HEK293 (cell line): ENCODE measurements around the gene DHRS7B.
A peak's percentile ranks its signal among the peaks of the same experiment; 100 is the strongest.

Experiments
- CTCF ChIA-PET: fragments of 350-600 bp; formaldehyde crosslinking; extraction: SDS; loops from one replicate; lab custom pipeline; 2021; ENCODE audit warnings: antibody characterized with exemption; lab: Yijun Ruan, JAX
- POLR2A ChIA-PET: fragments of 300-600 bp; formaldehyde crosslinking; extraction: SDS; loops from one replicate; lab custom pipeline; 2020; ENCODE audit warnings: antibody characterized with exemption, inconsistent platforms; lab: Yijun Ruan, JAX
- H3K27ac ChIP-seq: fragments of 200-500 bp; sonication (Bioruptor generic); 2 replicates; pipeline ENCODE4 v1.5.1; 2014; ENCODE audit warnings: low read depth, low read length, control low read depth, inconsistent platforms; ENCODE audit errors: extremely low read depth
- H3K36me3 ChIP-seq, 2 experiments: fragments of 200-500 bp in 1 of 2; sonication (Bioruptor generic) in 1 of 2; 1 replicate in 1 of 2; 2 replicates in 1 of 2; pipeline ENCODE4 v1.5.1; 2014 to 2017; ENCODE audit warnings: inconsistent platforms in 2 of 2, low read length in 2 of 2; ENCODE audit not compliant: control insufficient read depth in 2 of 2, insufficient read depth in 1 of 2
- H3K4me1 ChIP-seq: fragments of 200-500 bp; sonication (Bioruptor generic); 2 replicates; pipeline ENCODE4 v1.5.1; 2014; ENCODE audit warnings: mild to moderate bottlenecking, low read length, inconsistent platforms; ENCODE audit not compliant: control insufficient read depth, insufficient read depth
- H3K4me3 ChIP-seq: 2 replicates; pipeline ENCODE4 v1.5.1; 2011; ENCODE audit warnings: low read depth, mild to moderate bottlenecking, control low read depth, low read length, moderate library complexity
- H3K9me3 ChIP-seq: fragments of 200-500 bp; sonication (Bioruptor generic); 2 replicates; pipeline ENCODE4 v1.5.1; 2014; ENCODE audit warnings: low read depth, low read length, inconsistent platforms; ENCODE audit not compliant: control insufficient read depth, insufficient read depth
- MEIS1 ChIP-seq: sonication (generic); formaldehyde crosslinking; IDR thresholded peaks from 2 replicates; pipeline ENCODE4 v1.8.1; 2022; ENCODE audit warnings: missing genetic modification reagents, mild to moderate bottlenecking, borderline replicate concordance
- PRDM1 ChIP-seq: fragments of 450-650 bp; formaldehyde crosslinking; IDR thresholded peaks from 2 replicates; pipeline ENCODE4; 2016; ENCODE audit warnings: missing biosample characterization, missing genetic modification characterization
- ZBTB17 ChIP-seq: fragments of 450-650 bp; formaldehyde crosslinking; IDR thresholded peaks from 2 replicates; pipeline ENCODE4 v1.5.1; 2016; ENCODE audit warnings: missing biosample characterization, missing genetic modification characterization
- ZBTB7A ChIP-seq: fragments of 450-650 bp; formaldehyde crosslinking; IDR thresholded peaks from 2 replicates; pipeline ENCODE4 v1.5.1; 2016; ENCODE audit warnings: low read depth, missing biosample characterization, missing genetic modification characterization
- ZNF311 ChIP-seq: fragments of 450-650 bp; formaldehyde crosslinking; IDR thresholded peaks from 2 replicates; pipeline ENCODE4 v1.5.1; 2017; ENCODE audit warnings: missing biosample characterization, missing genetic modification characterization, borderline replicate concordance
- ZNF548 ChIP-seq: fragments of 450-650 bp; formaldehyde crosslinking; IDR thresholded peaks from 2 replicates; pipeline ENCODE4 v1.5.1; 2016; ENCODE audit warnings: missing biosample characterization, missing genetic modification characterization
- ZNF555 ChIP-seq: fragments of 450-650 bp; formaldehyde crosslinking; conservative IDR thresholded peaks from 2 replicates; pipeline ENCODE4 v1.5.1; 2017; ENCODE audit warnings: missing biosample characterization, mild to moderate bottlenecking, missing genetic modification characterization, inconsistent platforms
- ZNF585B ChIP-seq: fragments of 450-650 bp; formaldehyde crosslinking; IDR thresholded peaks from 2 replicates; pipeline ENCODE4 v1.5.1; 2016; ENCODE audit warnings: missing biosample characterization, missing genetic modification characterization
- TF ChIP-seq, protein P1 (sequence below): fragments of 450-650 bp; formaldehyde crosslinking; IDR thresholded peaks from 2 replicates; pipeline ENCODE4 v1.5.1; 2016; ENCODE audit warnings: missing biosample characterization, missing genetic modification characterization
- TF ChIP-seq, protein P2 (sequence below): fragments of 450-650 bp; formaldehyde crosslinking; IDR thresholded peaks from 2 replicates; pipeline ENCODE4 v1.5.1; 2016; ENCODE audit warnings: missing biosample characterization, missing genetic modification characterization
- TF ChIP-seq, protein P3 (sequence below): fragments of 450-650 bp; formaldehyde crosslinking; IDR thresholded peaks from 2 replicates; pipeline ENCODE4 v1.5.1; 2016; ENCODE audit warnings: missing biosample characterization, missing genetic modification characterization
- TF ChIP-seq, protein P4 (sequence below): fragments of 450-650 bp; formaldehyde crosslinking; IDR thresholded peaks from 2 replicates; pipeline ENCODE4 v1.5.1; 2016; ENCODE audit warnings: missing biosample characterization, missing genetic modification characterization
- TF ChIP-seq, protein P5 (sequence below): fragments of 450-650 bp; IDR thresholded peaks from 2 replicates; pipeline ENCODE4 v1.5.1; 2018; ENCODE audit warnings: missing biosample characterization, mild to moderate bottlenecking, missing genetic modification characterization
- TF ChIP-seq, protein P6 (sequence below): fragments of 450-650 bp; formaldehyde crosslinking; IDR thresholded peaks from 2 replicates; pipeline ENCODE4 v1.5.1; 2016; ENCODE audit warnings: missing biosample characterization, missing genetic modification characterization, low read depth
- TF ChIP-seq, protein P7 (sequence below): fragments of 450-650 bp; IDR thresholded peaks from 2 replicates; pipeline ENCODE4 v1.5.1; 2018; ENCODE audit warnings: missing biosample characterization, missing genetic modification characterization
- TF ChIP-seq, protein P8 (sequence below): fragments of 450-650 bp; formaldehyde crosslinking; IDR thresholded peaks from 2 replicates; pipeline ENCODE4 v1.5.1; 2016; ENCODE audit warnings: missing biosample characterization, missing genetic modification characterization
- TF ChIP-seq, protein P9 (sequence below): fragments of 450-650 bp; formaldehyde crosslinking; IDR thresholded peaks from 2 replicates; pipeline ENCODE4 v1.5.1; 2017; ENCODE audit warnings: missing biosample characterization, missing genetic modification characterization

DHRS7B gene

DNA sequence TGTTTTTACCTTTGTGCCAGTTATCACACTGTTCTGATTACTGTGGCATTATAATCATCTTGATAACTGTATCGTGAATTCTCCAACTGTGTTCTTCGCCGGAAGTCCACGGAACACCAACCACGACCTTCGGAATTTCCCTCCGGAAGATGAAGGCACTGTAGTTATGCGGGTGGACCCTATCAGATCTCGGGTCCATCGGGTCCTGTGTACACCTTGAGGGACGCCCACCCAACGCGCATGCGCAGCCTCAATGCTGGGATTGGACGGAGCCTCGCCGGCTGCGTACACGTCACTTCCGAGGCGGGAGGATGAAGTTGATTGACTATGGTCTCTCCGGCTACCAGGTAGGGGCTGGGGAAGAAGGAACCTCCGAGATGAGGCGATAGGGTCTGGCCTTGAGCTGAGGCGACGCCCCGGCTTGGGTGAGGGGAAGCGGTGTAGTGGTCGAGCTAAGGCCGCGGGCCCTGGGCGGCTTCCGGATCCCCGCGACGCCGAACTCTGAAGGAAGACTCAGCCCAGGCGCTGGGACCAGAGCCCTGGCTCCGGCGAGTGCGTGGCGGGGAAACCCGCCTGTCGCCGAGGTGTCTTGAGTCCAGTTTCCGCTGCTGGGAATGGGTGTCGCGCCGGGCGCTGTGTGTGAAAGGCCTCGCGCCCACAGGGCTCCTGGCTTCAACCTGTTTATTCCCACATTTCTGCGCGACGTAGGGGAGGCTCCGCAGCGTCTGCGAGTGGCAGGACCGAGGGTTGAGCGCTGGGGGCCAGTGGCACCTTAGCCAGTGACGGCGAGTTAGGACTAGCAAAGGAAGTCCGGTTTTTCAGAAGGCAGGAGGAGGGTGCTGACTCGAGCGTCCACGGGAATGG, at the start of gene DHRS7B (continued):
- TF ChIP-seq, protein P1, sequence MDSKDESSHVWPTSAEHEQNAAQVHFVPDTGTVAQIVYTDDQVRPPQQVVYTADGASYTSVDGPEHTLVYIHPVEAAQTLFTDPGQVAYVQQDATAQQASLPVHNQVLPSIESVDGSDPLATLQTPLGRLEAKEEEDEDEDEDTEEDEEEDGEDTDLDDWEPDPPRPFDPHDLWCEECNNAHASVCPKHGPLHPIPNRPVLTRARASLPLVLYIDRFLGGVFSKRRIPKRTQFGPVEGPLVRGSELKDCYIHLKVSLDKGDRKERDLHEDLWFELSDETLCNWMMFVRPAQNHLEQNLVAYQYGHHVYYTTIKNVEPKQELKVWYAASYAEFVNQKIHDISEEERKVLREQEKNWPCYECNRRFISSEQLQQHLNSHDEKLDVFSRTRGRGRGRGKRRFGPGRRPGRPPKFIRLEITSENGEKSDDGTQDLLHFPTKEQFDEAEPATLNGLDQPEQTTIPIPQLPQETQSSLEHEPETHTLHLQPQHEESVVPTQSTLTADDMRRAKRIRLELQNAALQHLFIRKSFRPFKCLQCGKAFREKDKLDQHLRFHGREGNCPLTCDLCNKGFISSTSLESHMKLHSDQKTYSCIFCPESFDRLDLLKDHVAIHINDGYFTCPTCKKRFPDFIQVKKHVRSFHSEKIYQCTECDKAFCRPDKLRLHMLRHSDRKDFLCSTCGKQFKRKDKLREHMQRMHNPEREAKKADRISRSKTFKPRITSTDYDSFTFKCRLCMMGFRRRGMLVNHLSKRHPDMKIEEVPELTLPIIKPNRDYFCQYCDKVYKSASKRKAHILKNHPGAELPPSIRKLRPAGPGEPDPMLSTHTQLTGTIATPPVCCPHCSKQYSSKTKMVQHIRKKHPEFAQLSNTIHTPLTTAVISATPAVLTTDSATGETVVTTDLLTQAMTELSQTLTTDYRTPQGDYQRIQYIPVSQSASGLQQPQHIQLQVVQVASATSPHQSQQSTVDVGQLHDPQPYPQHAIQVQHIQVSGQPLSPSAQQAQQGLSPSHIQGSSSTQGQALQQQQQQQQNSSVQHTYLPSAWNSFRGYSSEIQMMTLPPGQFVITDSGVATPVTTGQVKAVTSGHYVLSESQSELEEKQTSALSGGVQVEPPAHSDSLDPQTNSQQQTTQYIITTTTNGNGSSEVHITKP = peak; percentile 59
- TF ChIP-seq ZNF311 (tag by site-specific recombination) = no peak
- TF ChIP-seq, protein P2, sequence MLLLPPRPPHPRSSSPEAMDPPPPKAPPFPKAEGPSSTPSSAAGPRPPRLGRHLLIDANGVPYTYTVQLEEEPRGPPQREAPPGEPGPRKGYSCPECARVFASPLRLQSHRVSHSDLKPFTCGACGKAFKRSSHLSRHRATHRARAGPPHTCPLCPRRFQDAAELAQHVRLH (tag by site-specific recombination) = no peak
- no peak for TF ChIP-seq ZNF548 (tag by site-specific recombination)
- no peak for TF ChIP-seq ZBTB7A (tag by site-specific recombination)
- TF ChIP-seq ZBTB17 (tag by site-specific recombination) = peak; percentile 48
- TF ChIP-seq MEIS1 (CRISPR knock-in tag) = no peak
- TF ChIP-seq, protein P3, sequence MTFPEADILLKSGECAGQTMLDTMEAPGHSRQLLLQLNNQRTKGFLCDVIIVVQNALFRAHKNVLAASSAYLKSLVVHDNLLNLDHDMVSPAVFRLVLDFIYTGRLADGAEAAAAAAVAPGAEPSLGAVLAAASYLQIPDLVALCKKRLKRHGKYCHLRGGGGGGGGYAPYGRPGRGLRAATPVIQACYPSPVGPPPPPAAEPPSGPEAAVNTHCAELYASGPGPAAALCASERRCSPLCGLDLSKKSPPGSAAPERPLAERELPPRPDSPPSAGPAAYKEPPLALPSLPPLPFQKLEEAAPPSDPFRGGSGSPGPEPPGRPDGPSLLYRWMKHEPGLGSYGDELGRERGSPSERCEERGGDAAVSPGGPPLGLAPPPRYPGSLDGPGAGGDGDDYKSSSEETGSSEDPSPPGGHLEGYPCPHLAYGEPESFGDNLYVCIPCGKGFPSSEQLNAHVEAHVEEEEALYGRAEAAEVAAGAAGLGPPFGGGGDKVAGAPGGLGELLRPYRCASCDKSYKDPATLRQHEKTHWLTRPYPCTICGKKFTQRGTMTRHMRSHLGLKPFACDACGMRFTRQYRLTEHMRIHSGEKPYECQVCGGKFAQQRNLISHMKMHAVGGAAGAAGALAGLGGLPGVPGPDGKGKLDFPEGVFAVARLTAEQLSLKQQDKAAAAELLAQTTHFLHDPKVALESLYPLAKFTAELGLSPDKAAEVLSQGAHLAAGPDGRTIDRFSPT = no peak
- TF ChIP-seq, protein P4, sequence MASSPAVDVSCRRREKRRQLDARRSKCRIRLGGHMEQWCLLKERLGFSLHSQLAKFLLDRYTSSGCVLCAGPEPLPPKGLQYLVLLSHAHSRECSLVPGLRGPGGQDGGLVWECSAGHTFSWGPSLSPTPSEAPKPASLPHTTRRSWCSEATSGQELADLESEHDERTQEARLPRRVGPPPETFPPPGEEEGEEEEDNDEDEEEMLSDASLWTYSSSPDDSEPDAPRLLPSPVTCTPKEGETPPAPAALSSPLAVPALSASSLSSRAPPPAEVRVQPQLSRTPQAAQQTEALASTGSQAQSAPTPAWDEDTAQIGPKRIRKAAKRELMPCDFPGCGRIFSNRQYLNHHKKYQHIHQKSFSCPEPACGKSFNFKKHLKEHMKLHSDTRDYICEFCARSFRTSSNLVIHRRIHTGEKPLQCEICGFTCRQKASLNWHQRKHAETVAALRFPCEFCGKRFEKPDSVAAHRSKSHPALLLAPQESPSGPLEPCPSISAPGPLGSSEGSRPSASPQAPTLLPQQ = peak; percentile 87; the same call in 1 of the 2 replicates
- TF ChIP-seq, all 188 proteins: peak for 34

DNA sequence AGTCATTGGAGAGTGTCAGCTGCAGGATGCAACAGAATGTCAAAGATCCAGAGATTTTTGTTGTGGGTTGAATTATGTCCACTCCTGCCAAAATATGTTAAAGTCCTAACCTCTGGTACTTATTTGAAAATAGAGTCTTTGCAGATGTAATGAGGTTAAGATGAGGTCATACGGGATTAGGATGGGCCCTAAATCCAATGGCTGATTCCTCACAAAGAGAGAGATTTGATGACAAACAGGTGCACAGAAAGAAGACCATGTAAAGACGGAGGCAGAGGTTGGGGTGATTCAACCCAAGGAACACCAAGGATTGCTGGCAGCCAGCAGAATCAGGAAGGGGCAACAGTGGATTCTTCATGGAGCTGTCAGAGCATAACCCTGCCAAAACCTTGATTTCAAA, 49.5 kb upstream of the DHRS7B start:
- Histone ChIP-seq H3K36me3 (no peaks in the 10 kb centered on the region), H3K4me1 (no peaks in the 10 kb centered on the region), H3K27ac (no peak overlapping the region), H3K4me3 (no peak overlapping the region), H3K9me3 (no peaks in the 10 kb centered on the region)
- CTCF ChIA-PET = interaction anchor here (0.9 kb wide), 1 partner anchor 33 kb away, joined by 3 read pairs; no protein-coding TSS in a partner anchor
- POLR2A ChIA-PET = interaction anchor here (1.5 kb wide), 1 partner anchor 34 kb away, joined by 4 read pairs; the partner anchor contains the start of gene USP22
- no peak for TF ChIP-seq ZNF585B (tag by site-specific recombination)
- TF ChIP-seq, protein P5, sequence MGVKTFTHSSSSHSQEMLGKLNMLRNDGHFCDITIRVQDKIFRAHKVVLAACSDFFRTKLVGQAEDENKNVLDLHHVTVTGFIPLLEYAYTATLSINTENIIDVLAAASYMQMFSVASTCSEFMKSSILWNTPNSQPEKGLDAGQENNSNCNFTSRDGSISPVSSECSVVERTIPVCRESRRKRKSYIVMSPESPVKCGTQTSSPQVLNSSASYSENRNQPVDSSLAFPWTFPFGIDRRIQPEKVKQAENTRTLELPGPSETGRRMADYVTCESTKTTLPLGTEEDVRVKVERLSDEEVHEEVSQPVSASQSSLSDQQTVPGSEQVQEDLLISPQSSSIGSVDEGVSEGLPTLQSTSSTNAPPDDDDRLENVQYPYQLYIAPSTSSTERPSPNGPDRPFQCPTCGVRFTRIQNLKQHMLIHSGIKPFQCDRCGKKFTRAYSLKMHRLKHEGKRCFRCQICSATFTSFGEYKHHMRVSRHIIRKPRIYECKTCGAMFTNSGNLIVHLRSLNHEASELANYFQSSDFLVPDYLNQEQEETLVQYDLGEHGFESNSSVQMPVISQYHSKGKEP (tag by site-specific recombination) = no peak
- TF ChIP-seq, protein P6, sequence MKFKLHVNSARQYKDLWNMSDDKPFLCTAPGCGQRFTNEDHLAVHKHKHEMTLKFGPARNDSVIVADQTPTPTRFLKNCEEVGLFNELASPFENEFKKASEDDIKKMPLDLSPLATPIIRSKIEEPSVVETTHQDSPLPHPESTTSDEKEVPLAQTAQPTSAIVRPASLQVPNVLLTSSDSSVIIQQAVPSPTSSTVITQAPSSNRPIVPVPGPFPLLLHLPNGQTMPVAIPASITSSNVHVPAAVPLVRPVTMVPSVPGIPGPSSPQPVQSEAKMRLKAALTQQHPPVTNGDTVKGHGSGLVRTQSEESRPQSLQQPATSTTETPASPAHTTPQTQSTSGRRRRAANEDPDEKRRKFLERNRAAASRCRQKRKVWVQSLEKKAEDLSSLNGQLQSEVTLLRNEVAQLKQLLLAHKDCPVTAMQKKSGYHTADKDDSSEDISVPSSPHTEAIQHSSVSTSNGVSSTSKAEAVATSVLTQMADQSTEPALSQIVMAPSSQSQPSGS (tag by site-specific recombination) = no peak
- TF ChIP-seq PRDM1 (tag by site-specific recombination) = no peak
- TF ChIP-seq ZNF555 (tag by site-specific recombination) = no peak
- TF ChIP-seq, protein P7, sequence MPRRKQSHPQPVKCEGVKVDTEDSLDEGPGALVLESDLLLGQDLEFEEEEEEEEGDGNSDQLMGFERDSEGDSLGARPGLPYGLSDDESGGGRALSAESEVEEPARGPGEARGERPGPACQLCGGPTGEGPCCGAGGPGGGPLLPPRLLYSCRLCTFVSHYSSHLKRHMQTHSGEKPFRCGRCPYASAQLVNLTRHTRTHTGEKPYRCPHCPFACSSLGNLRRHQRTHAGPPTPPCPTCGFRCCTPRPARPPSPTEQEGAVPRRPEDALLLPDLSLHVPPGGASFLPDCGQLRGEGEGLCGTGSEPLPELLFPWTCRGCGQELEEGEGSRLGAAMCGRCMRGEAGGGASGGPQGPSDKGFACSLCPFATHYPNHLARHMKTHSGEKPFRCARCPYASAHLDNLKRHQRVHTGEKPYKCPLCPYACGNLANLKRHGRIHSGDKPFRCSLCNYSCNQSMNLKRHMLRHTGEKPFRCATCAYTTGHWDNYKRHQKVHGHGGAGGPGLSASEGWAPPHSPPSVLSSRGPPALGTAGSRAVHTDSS (tag by site-specific recombination) = no peak
- TF ChIP-seq, protein P8, sequence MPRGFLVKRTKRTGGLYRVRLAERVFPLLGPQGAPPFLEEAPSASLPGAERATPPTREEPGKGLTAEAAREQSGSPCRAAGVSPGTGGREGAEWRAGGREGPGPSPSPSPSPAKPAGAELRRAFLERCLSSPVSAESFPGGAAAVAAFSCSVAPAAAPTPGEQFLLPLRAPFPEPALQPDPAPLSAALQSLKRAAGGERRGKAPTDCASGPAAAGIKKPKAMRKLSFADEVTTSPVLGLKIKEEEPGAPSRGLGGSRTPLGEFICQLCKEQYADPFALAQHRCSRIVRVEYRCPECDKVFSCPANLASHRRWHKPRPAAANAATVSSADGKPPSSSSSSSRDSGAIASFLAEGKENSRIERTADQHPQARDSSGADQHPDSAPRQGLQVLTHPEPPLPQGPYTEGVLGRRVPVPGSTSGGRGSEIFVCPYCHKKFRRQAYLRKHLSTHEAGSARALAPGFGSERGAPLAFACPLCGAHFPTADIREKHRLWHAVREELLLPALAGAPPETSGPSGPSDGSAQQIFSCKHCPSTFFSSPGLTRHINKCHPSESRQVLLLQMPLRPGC = no peak
- TF ChIP-seq, protein P9, sequence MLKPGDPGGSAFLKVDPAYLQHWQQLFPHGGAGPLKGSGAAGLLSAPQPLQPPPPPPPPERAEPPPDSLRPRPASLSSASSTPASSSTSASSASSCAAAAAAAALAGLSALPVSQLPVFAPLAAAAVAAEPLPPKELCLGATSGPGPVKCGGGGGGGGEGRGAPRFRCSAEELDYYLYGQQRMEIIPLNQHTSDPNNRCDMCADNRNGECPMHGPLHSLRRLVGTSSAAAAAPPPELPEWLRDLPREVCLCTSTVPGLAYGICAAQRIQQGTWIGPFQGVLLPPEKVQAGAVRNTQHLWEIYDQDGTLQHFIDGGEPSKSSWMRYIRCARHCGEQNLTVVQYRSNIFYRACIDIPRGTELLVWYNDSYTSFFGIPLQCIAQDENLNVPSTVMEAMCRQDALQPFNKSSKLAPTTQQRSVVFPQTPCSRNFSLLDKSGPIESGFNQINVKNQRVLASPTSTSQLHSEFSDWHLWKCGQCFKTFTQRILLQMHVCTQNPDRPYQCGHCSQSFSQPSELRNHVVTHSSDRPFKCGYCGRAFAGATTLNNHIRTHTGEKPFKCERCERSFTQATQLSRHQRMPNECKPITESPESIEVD (tag by site-specific recombination) = no peak
